Measurements from ENCODE around the gene SERPING1.

Gene SERPING1

DNA sequence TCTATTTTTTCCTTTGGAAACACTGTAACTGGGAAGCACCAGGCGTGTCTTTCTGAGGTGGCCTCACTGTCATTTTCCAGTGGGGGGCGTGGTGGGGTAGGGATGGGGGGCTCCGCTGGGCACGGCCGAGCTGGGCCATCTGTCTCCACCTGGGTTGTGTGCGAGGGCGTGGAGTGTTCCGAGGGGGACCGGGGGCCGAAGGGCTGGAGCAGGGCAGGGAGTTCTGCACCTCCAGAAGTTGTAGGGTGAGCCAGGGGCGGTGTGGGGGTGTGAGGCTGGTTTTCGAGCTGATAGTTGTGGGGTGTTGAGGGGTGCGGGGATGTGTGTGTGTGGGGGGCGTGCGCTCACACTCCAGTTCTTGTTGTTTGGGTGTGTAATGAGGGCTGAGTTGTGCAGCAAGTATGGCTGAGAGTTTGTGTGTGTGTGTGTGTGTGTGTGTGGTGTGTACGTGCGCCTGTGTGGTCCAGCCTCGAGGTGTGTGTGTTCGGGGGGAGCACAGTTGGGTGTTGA lies 41.4 kb downstream of the SERPING1 start:
- DNase-seq: no peak

DNA sequence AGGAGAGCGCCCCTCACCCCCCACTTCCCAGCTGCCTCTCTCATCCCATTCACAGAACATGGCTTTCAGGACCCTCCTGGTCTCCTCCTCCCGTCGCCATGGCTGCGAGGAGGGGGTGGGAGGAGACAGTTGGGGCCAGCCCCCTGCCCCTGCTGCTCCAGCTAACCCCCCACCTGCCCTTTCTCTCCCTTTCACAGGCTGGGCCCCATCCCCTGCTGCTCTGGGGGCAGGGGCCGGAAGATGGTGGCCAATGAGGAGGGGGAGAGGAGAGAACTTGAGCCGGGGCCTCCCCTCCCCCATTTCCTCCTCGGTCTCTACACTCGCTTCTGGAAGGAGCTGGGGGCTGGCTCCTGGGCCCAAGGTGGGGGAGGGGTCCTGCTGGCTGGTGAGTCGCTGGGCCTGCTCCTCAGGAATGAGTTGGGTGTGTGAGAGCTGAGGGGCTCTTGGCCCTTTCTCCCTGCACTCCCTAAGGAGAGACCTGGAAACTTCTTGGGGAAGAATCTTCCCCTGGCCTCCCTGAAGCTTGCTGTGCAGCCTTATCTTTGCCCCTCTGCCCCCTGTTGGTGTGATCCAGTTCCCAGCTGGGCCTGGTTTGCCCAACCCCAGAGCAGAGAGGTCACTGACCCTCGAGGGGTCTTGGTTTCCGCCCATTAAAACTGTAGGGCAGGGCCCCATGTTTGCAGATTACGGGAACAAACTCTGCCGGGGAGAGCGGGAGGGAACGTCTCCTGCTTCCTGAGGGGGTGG lies 42.0 kb downstream of the SERPING1 start:
- DNase-seq: no peak

DNA sequence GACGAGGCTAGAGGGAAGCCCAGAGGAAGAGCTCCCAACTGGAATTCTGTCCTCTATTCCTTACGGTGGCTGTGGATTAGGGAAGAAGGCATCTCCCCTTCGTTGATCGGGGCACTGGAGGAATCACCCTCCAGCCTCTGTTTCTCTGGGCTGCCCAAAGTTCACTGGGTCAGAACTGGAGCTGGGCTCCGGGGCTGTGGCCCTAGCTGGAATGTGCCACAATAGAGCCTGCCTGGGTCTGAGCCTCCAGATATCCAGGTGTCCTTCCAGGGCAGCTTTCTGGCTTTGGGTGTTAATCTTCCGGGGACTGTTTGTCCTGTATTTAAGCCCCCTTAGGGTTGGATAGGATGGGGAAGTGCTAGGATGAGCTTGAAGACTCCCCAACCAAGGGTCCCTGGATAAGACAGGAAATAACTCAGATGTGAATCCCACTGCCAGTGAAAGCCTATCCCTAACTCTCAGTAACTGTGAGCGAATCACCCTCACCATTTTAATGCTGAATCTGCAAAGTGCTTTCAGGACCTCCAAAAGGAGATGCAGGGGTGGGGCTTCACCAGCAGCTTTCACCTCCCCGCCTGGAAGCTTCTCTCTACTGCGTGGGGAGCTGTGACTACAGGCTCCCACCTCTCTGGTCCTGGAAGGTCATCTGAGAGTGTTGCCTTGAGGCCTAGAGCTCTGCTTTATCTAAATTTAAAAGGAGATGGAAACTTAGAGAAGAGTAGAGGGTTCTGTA lies 42.7 kb downstream of the SERPING1 start:
- no peak for DNase-seq

DNA sequence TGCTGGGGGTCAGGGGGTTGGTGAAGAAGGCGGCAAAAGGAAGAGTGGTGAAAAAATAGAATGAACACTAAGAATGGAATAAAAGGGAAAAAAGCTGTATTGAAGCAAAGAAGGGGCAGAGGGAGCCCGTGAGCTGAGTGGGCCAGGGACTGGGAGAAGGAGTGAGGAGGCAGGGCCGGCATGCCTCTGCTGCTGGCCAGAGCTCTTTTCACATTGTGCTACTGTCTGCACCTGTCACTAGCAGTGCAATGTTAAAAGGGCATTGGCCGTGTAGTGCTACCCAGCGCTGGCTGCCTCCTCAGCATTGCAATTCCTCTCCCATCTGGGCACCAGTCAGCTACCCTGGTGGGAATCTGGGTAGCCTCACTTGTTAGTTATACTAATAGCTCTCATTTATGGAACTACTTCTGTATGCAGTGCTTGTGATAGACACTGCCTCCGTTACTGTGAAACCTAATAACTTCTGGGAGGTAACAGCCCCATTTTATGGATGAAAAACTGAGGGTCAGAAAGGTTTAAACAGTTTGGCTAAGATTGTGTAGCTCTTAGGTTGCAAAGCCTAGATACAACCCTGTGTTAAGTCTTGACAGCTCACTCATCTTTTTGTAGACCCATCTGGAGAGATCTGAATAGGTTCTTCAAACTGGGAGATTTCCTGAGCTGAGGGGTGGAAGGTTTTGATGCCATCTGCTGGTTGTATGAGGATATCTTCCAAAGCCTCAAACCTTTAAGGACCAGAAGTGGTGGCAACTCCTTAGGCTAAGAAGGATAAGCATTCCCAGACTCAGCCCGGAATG lies 43.7 kb downstream of the SERPING1 start:
- peak; percentile 21 to 55 for DNase-seq

DNA sequence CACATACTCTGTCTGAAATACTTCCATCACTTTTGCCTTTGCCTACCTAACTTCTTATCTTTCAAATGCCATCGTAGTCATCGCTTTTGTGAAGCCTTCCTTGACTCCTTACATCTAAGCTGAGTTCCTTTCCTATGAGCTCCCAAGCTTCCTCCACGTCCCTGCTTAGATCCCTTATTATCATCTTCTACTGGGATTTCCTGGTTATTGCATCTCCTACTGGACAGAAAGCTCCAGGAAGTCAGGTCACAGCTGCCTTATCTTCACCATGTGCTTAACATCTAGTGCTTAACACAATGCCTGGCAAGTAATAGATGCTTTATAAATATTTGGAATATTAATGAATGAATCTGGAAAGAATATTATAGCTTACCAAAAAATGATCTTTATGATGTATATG lies 46.3 kb downstream of the SERPING1 start:
- DNase-seq: no peak

DNA sequence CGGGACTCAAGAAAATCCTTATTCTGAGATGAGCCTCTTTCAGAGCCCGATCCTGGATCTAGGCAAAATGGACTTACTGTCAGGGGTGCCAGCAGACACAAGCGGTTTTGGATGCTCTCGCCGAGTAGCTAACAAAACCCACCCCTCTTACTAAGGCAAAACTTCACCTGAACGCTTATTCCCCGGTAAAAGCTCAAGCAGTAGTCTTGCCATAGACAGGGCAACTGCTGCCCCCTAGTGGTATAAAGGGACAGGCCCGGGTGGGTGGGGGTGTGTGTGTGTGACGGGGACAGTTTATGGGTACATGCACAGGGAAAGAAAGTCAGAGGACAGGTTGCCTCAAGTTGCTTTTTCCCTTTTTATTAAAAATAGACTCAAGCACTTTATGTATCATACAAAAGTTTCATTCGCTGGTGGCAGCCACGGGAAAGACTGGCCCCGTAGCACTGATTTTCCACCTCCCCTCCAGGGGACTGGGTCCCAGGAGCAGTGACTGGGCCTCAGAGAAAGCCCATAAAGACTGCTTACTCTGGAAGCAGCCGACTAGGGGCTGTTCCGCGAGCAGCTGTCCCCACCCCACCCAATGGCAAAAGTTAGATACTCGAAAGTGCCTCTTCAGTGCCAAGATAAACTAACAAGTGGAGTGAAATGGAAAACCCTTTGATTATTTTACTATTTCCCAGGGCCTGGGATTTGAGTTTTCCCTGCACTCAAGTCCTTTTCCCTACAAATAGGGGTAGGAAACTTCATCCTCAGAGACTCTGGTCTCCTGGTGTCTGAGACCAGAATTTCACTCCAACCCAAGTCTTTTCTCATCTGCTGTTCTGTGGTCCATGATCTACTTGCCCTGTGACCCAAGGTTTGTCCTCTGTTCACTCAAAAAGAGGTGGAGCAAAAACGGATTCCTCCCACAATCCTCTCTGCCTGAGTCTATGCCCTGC lies 47.5 kb downstream of the SERPING1 start:
- DNase-seq: peak; percentile 83 to 91

DNA sequence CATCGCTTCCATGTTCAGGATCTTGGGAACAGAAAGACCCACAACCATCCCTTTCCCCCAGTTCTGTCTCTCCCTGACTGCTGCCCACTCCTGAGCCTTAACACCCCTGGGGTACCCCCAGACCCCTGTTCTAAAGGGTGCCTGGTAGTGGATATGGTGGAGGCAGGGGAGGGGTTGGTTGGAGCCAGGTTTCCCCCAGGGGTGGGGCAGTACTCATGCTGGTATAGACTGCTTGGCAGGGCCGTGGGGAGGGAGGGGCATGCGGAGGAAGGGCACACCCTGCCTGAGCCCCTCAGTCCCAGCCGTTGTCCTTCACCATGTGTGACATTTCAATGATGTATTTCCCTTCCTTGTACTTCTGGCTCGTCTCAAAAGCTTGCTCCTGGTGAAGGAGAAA lies 48.2 kb downstream of the SERPING1 start:
- no peak for DNase-seq

DNA sequence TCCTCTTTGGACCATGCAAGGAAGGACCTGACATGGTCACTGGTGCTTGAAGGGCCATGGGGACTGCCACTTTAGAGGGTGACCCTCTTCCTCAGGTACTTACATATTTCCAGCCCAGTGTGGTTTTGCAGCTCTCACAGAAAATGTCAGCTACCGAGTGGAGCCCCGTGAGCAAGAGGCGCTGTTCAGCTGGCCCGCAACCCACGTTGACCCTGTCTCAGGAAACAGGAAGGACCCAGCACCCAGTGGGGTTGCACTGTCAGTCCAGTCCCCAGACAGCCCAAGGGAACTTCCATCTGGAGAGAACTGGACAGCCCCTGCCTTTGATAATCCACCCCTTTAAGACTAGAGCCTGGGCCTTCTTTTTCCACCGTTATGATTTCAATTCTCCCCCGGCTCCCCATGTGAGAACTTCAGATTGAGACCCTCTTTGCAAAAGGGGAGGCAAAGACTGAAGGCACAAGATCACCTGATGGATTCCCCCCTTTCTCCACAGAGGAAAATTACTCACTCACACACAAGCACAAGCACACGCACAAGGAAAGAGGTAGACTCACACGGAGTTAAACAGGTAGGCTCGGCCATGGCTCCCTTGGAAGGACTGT lies 48.8 kb downstream of the SERPING1 start:
- DNase-seq: no peak

DNA sequence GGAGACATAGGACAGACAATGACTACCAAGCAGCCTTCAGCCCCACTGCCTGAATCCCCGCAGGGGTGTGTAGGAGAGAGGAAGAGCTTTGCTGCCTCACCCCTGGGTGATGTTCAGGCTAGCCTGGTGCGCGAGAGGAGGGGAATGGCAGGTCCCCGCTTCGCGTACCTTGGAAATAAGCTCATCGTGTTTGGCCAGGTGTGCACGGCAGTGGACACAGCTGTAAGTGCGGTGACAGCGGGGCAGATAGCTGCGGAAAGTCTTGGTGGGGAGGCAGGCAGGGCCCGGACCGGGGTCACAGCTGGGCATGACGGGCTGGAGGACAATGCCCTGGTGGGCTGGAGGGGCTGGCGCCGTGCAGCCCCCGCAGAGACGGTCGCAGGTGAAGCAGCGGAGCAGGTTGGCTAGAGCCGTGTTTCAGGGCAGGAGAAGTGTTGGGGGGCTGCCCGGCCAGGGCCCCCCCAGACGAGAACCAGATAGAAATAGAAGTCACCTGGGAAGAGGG lies 49.4 kb downstream of the SERPING1 start:
- no peak for DNase-seq

DNA sequence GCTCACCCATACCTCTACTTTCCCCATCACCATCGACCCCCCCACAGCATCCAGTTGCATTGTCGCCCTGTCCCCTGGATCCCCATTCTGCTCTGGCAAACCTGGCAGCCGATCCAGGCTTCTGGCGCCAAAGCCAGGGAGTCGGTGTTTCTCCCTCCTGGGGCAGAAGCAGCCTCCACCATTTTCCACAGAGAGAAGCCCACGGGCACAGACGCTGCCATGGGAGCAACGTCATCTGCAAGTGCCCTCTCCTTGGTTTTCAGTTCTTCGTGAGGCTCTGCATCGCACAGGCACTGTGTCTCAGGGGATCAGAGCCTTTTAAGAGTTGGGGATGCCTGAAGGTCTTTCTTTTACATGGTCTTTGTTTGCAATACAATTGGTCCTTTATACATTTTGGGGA lies 49.9 kb downstream of the SERPING1 start:
- no peak for DNase-seq

DNA sequence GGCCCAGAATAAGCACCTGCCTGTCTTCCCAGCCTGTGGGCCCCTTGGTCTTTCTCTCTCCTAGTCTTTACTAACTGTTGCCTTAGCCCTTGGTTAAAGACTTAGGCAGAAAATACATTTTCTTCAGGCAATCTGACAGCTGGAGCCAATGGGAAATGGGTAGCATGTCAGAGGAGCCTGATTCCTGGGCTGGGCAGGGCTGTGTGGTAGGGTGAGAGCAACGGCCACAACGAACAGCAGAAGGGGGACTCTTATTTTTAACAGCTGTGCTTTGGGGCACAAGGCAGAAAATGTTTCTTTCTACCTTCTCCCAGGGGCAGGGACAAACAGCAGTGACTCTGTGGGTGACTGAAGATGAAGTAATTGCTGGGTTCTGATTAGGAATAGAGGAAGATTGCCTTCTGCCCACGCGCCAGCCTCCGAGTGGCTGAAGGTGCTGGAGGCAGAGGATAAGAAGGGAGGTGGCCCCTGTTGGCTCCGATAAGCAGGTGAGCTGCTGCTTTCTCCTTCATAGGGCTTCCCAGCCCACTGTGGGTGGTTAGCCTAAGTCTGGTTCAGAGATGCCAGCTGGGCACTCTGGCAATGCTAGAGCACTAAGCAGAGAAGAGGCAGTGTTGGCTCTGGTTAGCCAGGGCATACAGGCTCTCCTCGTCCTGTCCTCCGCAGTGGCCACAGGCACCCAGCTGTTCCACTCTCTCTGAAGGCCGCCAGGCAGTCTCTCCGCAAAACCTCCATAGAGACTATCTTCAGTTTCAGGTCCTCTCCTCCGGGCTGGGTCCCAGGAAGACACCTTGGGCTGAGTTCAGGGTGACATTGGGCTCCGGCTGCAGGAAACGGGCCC lies 50.7 kb downstream of the SERPING1 start:
- DNase-seq: no peak

DNA sequence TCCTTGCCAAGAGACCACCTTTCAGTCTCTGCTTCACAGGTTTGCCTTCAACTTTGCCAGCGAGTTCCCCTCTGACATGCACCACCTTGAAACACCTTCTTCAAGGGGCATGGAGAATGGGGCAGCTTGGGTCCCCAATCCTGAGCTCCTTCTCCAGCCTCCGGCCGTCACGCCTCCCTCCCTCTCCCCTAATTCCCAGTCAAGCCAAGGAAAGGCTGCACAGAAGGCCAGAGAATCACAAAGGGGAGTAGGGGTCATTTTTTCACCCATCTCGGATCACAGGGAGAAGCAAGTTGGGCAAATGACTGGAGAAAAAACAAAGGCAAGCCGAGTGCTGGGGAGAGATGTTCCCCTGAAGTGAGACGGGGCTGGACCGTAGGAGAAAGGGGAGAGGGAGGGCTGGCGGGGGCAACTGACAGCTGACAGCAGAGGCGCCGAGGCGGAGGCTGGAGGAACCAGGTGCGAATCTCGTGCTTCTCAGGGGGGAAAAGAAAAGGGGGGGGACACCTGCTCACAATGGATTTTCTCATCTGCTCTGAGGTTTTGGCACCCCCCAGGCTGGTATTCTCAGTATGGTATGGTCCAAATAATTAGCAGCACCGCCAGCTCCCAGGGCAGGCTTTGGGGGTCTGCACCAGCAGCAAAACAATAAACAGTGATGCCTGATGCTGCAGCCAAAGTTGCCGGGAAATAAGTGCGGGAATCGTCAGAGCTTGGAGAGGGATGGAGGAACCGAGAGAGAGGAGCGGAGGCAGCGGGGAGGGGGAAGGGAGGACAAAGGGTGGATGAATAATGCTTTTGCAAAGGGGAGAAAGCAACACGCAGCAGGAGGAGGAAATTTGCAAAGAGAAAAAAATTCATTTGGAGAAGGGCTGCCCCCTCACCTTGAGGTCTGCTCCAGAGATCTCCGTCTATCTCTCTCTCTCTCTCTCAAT lies 51.6 kb downstream of the SERPING1 start:
- DNase-seq: no peak

DNA sequence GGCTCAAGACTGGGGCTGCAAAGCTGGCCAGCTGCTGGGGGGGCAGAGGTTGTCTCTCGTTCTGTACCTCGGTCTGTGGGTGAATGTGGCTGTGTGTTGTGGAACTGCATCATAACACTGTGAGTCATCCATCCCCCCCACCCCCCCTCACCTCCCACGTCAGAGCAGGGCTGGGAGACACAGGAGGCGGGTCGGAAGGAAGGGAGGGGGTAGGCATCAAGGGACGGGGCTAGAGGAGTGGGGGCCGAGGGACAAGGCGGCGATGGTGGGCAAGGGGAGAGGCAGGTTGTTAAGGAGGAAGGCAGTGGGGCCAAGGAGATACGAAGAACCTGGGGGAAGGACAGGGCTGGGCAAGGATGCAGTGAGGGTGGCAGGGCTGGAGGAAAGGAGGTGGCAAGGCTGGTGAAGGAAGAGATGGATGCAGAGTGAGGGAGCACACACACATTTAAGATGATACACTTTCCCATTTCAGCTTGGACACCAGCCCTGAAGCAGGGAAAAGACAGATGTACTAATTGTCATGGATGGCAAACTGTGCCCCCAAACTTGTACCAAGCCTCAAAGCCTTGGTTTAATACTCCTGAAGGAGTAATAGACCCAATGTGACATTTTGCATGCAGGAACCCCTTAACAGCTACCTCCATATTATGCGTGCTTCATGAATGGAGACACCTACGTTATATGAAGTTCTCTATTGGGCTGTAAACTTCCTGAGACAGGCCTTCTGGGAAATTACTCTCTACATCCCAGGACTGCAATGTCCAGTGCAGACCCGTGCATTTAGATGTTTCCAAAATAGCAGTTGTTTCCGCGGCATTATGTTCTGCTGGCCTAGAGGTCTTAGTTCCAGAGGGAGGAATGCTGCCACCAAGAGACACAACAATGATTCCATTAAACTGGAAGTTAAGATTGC lies 52.6 kb downstream of the SERPING1 start, which contains the start of gene YPEL4:
Gene YPEL4 (minus strand): TSS at position 87 of the 913 bp plus-strand sequence. CDS start 2,805 bp downstream, outside the sequence.
- peak; percentile 73 to 79 for DNase-seq

DNA sequence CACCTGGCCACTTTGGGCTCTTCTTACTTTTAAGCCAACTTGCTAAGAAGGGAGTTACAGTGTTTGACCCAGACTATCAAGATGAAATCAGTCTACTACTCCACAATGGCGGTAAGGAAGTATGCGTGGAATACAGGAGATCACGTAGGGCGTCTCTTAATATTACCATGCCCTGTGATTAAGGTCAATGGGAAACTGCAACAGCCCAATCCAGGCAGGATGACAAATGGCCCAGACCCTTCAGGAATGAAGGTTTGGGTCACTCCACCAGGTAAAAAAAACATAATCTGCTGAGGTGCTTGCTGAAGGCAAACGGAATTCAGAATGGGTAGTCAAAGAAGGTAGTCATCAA lies 53.2 kb downstream of the SERPING1 start:
- no peak for DNase-seq

DNA sequence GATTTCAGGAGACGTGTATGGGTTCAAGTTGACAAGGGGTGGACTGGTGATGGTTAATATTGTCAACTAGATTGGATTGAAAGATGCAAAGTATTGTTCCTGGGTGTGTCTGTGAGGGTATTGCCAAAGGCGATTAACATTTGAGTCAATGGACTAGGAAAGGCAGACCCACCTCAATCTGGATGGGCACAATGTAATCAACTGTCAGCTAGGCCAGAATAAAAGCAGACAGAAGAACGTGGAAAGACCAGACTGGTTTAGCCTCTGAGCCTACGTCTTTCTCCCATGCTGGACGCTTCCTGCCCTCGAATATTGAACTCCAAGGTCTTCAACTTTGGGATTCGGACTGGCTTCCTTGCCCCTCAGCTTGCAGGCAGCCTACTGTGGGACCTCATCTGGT lies 53.9 kb downstream of the SERPING1 start:
- DNase-seq: no peak

DNA sequence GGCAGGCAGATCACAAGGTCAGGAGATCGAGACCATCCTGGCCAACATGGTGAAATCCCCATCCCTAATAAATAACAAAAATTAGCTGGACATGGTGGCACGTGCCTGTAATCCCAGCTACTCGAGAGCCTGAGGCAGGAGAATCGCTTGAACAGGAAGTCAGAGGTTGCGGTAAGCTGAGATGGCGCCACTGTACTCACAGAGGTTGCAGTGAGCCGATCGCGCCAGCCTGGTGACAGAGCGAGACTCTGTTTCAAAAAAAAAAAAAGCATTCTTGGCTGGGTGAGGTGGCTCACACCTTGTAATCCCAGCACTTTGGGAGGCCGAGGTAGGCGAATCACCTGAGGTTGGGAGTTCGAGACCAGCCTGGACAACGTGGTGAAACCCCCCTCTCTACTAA lies 54.7 kb downstream of the SERPING1 start:
- DNase-seq: peak; percentile 22 to 50

DNA sequence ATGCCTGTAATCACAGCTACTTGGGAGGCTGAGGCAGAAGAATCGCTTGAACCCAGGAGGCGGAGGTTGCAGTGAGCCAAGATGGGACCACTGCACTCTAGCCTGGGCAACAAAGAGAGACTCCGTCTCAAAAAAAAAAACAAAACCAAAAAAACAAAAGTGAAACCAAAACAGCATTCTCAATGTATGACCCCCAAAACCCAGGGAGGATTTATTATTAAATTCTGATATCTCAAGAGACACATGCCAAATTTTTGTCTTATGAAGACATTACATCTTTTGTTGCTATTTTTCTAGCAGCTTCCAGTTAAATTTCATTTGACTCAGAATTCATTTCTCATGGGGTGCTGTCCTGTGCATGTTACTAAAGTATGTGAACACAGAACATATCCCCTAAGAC lies 55.2 kb downstream of the SERPING1 start:
- no peak for DNase-seq

DNA sequence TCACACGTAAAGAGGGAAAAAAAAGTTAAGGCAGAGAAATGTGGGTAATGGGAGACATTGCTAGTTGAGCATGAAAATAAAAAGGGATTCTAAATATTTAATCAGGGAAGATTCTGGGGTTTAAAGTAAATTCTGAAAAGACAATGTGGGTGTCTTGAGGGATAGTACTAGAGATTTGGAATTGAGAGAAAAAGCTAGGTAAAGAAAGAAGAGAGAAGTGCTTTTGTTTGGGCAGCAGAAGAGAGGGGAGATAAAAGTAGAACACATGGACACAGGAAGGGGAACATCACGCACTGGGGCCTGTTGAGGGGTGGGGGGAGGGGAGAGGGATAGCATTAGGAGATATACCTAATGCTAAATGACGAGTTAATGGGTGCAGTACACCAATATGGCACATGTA lies 55.7 kb downstream of the SERPING1 start:
- DNase-seq: no peak

DNA sequence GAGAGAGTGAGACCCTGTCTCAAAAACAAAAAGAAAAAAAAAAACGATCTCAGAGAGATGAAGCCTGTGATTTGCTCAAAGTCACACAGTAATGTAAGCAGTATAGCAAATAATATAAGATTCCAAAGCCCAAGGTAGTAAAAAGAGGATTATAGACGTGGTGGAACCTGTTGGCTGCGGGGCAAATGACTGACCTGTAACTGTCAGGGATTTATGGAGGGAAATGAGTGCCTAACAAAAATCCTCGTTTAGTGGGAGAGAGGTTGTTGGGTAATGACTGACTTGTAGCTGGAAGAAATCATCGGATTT lies 59.4 kb downstream of the SERPING1 start:
- no peak for DNase-seq

All from CD4-positive, alpha-beta T cell treated with Interferon alpha-2 for 1 hour (primary cell).